HFF-Myc (cell line): Measurements from ENCODE around the gene CAMK2A.

Experiments used
- DNase-seq: peaks from one replicate; pipeline ENCODE4 v3.0.0-alpha.2; 2011; ENCODE audit warnings: low read depth; ENCODE audit errors: extremely low read depth
- H3K4me3 ChIP-seq: replicated peaks from 2 replicates; pipeline ENCODE4 v1.5.1; 2011; ENCODE audit warnings: low read depth, mild to moderate bottlenecking, control low read depth, low read length
- TF ChIP-seq, protein P1 (sequence below): IDR thresholded peaks from 2 replicates; pipeline ENCODE4 v1.5.1; 2012; ENCODE audit warnings: mild to moderate bottlenecking, low read depth, low read length, control low read depth; ENCODE audit errors: missing control alignments

The CAMK2A gene

DNA sequence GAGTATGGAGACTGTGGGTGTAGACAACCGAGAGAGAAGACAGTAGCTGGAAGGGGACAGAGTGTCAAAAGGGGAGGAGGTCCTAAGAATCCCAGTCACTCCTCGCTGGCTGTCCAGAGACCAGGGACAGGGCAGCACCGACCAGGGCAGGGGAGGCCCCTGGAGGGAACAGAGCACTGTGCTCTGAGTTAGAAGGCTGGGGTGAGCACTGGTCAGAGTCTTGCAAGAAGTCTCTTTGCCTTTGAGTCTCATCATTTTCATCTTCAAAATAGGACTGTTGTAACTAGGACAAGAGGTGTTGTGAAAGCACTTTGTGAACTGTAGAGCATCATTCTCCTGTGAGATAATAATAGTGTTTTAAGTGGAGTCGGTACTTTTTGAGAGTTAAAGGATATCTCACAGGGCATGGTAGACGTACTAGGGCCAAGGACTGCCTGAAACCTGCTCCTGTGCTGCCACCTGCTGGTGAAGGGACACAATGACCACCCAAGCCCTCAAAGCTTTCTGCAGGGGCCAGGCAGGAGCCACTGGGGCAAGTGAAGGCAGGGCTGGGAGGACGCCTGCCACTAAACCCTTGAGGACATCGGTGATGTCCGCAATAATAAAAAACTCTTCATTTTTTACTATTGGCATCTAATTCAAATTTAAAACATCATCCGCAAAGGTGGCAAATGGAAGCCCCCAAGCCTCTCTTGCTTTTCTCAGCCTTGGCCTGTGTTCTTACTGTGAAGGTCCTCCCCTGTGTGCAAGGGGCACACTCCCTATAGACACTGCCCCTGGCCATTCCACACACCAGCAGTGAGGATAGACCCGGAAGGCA, 71.5 kb downstream of the CAMK2A start:
- TF ChIP-seq, protein P1, sequence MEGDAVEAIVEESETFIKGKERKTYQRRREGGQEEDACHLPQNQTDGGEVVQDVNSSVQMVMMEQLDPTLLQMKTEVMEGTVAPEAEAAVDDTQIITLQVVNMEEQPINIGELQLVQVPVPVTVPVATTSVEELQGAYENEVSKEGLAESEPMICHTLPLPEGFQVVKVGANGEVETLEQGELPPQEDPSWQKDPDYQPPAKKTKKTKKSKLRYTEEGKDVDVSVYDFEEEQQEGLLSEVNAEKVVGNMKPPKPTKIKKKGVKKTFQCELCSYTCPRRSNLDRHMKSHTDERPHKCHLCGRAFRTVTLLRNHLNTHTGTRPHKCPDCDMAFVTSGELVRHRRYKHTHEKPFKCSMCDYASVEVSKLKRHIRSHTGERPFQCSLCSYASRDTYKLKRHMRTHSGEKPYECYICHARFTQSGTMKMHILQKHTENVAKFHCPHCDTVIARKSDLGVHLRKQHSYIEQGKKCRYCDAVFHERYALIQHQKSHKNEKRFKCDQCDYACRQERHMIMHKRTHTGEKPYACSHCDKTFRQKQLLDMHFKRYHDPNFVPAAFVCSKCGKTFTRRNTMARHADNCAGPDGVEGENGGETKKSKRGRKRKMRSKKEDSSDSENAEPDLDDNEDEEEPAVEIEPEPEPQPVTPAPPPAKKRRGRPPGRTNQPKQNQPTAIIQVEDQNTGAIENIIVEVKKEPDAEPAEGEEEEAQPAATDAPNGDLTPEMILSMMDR: peak; percentile 86
- DNase-seq: peak; percentile 61
- H3K4me3 ChIP-seq: no peak overlapping the region

DNA sequence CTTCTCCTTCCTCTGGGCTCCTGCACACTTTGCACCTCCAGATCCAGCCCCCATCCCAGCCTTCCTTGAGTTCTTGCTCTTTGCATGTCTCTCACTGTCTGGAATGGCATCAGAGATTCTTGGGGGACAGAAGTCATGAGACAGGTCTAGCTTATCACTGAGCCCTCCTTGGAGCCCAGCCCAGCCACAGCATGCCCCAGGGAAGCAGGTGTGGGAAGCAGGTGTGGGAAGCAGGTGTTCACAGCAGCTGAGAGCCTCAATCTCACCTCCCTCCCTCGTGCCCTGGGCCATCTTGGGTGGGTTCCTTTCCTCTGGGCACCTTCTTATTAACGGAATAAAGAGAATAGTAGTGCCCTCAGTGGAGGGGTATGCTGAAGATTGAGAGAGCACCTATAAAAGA, 72.5 kb downstream of the CAMK2A start:
- TF ChIP-seq, protein P1: no peak
- H3K4me3 ChIP-seq: no peak overlapping the region
- DNase-seq: no peak

DNA sequence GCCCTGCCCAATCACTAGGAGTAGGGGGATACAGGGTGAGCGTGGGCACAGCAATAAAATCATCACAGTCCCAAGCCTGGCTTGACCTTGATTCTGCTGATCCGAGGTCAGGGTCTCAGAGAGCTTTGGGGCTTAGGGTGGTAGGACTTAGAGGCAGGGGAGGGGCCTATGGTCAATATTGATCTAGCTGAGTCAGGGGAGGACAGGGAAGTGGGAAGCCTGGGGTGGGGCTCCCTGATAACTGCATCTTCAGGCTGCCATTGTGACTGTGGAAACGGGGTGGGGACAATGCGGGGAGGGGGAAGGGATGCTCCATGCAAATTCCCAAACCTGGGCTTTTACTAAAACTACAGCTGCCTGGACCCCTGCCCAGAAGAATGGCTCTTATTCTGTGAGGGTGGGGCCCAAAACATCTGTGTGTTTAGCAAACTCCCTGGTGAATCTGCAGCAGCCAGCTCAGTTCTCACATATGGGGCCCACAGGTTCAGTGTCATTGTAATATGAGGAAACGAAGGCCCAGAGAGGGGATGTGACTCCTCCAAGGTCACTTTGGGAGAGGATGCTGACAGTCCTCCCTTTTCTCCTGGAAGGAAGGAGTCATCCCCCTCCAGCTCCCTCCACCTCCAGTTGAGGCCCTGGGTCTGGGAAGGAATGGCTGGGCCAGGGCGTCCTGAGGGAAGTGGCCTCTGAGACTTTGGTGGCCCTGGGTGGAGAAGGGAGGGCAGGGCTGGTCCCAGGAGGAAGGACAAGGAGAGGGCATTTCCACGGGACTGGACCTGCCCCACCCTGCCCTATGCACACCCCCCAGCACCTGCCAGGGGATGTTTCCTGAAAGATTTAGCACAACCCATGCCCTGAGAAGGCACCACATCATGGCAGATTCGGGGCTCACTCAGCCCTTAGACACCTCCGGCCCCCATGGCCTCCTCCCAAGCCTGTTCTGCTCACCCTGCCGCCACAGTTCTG, 73.3 kb downstream of the CAMK2A start:
- TF ChIP-seq, protein P1: no peak
- DNase-seq: peak; percentile 25
- H3K4me3 ChIP-seq: no peak overlapping the region

DNA sequence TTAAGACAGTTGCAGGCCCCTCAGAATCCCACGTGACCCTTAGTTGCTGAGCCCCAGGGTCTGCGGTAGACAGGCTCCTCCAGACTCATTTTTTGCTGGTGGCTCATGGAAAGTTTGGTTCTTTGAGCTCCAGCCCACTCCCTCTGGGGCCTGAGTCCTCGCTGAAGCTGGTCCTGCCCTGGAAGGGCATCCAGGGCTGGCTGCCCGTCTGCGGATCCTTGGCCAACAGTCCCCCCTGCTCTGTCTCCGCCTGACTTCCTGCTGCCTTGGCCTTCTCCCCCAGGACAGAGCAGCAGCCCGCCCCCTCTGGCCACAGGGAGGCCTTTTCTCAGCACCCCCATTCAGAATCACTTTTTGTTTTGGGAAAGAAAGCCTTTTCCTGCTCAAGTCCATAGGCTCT, 75.3 kb downstream of the CAMK2A start:
- no peak for DNase-seq
- TF ChIP-seq, protein P1: peak; percentile 39
- H3K4me3 ChIP-seq: no peak overlapping the region

DNA sequence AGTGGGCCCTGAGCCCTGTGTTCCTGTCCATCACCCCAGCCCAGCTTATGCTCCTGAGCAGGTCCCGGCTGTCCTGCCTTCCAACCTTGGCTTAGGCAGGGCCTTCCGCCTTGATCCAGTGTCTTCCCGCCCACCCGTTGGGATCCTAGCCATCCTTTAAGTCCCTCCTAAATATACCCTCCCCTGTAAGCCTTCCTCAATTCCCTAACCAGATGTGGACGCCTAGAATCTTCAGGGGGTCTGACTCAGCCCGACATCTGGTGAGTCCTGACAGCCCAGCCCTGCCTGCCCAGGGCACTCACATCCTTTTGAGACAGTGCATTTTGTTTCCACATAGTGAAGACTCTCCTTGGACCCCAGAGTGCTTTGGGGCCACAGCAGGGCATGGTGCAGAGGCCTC, 76.0 kb downstream of the CAMK2A start:
- TF ChIP-seq, protein P1: no peak
- no peak overlapping the region for H3K4me3 ChIP-seq
- DNase-seq: peak; percentile 76

DNA sequence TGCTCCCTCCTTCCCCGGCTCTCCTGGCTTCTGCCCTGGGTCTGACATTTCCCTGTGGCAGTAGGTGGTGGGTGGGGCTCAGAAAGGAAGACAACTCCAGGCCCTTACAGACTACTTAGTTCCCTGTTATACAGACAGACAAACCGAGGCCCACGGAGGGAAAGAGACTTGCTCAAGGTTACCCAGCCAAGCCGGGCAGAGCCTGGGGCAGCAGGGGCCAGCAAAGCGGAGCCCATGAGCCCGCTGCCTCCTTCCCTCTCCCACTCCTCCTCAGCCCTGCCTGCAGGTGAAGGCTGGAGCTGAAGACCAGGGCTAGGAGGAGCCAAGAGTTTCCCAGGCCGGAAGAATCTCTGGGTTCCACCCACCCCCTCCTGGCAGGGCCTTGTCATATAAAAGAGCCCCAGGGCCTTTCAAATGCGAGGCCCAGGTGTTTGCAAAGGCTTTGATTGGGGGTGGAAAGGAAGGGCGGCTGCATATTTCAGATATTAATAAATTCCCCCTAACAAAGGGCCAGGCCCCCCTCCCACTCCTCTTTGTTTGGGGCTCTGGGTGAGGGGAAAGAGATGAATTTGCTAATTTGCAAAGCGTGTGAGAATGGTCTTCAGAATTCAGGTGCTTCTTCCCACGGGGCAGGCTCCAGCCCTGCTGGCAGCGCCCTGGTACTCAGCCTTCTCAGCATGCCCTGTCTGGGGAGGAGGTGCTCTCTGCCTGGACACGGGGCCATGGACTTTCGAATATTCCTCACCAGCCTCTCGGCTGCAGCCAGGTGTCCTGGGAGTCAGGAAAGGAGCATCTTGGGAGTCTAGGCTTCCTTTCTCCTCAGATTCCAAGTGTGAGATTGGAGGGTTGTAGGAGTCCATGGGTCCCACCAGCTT, 78.2 kb downstream of the CAMK2A start:
- H3K4me3 ChIP-seq: no peak overlapping the region
- no peak for DNase-seq
- TF ChIP-seq, protein P1: no peak
